HG03558 (cell line): ENCODE measurements around the gene SPN.
"Not testable (repeated sequence)": the region's sequence is repeated elsewhere in the genome, so short reads cannot be mapped to it uniquely, and the experiment has no call there.

Experiments
- ATAC-seq: cut with Tn5 transposase; IDR thresholded peaks from one replicate; pipeline ENCODE4 v1.9.1; 2021; ENCODE audit warnings: moderate number of reproducible peaks; ENCODE audit not compliant: unreplicated experiment; ENCODE audit errors: extremely low read depth

The SPN gene

DNA sequence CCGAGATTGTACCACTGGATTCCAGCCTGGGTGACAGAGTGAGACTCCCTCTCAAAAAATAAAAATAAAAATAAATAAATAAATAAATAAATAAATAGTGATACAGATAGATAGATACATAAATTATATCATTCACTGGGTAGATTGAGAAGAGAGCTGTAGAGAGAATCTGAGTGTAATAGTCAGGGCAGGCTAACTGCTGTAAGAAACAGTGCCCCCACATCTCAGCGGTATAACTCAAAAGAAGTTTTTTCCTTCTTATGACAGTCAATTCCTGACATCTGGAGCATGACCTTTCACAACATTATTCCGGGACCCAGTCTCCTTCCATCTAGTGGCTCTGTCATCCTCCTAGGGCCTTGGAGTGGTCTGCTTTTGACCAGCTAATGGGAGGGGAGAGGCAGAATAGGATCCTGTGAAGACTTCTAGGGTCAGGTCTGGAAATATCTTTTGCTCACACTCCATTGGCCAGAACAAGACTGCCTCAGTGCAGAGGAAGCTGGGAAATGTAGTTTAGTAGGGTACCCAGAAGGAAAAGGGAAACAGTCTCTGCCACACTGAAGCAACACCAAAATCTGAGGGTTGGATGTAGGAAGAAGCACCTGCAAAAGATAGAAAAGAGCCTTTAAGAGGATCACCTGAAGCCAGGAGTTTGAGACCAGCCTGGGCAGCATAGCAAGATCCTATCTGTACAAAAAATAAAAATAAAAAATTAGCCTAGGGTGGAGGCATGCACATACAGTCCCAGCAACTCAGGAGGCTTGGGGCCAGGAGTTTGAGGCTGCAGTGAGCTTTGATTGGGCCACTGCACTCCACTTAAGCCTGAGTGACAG is 13.0 kb downstream of the SPN start:
- ATAC-seq, result no peak

DNA sequence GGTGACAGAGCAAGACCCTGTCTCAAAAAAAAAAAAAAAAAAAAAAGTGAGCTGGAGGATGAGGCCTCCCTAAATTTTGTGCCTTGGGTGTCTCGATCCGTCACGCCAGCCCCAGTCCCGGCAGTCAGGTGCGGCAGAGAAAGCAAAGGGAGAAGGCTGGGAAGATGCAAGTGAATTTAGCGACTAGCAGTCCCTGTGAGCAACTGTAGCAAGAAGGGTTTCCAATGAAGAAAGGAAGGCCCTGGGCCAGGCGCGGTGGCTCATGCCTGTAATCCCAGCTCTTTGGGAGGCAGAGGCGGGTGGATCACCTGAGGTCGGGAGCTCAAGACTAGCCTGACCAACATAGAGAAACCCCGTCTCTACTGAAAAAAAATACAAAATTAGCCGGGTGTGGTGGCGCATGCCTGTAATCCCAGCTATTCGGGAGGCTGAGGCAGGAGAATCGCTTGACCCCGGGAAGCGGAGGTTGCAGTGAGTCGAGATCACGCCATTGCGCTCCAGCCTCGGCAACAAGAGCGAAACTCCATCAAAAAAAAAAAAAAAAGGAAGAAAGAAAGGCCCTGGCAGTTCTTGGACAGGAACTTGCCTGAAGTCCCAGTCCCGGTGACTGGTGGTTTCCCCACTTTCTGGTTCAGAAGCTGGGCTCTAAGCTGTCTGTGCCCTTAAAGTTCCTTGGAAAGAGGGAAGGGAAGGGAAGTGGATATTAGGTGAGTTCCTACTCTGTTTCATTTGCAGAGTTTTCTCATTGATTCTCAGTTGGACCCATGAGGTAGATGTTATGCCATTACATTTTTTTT is 14.1 kb downstream of the SPN start:
- no peak for ATAC-seq

DNA sequence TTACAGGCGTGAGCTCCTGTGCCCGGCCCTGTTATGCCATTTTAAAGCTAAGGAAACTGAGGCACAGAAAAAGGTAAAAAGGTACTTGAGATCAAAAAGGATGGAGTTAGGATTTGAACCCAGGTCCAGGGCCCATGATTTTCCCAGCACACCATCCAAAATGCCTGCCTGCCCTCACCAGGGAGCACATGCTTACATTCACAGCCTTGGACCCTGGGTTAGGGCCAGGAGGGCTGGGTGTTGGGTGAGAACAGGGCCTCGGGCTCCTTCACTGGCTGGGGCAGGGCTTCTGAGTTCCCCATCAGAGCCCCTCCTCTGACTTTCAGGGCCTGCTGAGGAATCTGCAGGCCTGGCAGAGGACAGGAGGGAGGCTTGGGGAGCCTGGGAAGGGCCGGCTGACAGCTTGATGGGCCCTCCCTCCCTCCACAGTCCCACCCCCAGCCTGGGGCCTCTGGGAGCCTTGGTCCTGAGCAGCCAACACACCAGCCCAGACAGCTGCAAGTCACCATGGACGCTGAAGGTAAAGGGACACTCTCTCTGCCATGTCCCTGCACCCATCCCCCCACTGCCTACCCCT is 15.7 kb downstream of the SPN start, which contains the start of gene QPRT:
TSS of gene QPRT (plus strand) at position 490 of the 577 bp plus-strand sequence. CDS start at position 508, 18 bp downstream.
- ATAC-seq, result no peak

DNA sequence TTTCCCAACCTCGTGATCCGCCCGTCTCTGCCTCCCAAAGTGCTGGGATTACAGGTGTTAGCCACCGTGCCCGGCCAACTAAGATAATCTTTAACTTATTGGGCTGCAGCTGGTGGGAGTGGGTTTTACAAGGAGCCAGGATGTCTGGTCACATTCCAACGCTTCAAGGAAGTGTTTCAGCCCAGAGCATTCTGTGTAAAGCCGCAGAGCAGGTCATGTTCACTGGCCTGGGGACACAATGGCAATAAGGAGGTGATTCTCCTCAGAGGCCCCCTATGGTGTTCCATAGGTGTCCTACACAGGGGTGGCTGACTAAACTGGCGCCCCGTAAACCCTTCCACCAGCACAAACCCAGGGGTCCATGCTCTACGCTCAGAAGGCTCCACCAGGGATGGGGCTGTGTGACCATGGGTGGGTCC is 17.1 kb downstream of the SPN start:
- ATAC-seq, result no peak

DNA sequence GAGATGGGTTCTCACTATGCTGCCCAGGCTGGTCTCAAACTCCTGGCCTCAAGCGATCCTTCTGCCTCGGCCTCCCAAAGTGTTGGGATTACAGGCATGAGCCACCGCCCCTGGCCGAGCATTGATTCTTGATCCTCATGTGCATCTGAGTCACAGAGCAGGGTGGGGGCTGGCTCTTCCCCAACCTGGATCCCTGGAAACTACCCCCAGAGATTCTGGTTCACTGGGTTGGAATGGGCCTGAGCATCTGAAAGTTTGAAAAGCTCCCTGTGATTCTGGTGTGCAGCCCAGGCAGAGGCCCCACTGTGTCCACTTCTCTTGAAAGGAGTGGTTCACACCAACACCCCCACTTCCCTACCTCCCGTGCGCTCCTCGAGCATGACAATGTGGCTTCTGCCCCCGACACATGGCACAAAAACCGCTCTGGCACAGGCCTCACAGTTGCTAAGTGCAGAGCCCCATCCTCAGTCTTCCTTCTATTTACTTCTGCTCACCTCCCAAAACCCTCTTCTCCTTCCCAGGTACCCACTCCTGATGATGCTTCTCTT is 20.6 kb downstream of the SPN start:
- no peak for ATAC-seq

DNA sequence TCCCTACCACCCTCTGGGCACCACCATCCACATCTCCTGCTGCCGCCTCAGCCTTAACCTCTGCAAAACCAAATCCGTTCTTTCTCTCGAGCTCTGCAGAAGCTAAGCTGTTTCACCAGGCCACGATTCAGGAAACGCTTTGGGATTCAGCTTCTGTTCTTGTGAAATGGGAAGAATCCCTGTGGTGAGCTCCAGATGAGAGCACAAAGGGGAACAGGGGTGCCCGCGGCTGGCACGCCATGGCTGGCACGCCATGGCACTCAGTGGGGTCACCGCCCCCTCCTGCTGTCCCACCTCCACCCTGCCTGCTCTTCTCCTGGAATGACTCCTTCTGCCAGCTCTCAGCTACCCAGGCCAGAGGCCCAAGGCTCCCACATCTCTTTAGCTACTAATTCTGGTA is 21.6 kb downstream of the SPN start:
- ATAC-seq, result no peak

DNA sequence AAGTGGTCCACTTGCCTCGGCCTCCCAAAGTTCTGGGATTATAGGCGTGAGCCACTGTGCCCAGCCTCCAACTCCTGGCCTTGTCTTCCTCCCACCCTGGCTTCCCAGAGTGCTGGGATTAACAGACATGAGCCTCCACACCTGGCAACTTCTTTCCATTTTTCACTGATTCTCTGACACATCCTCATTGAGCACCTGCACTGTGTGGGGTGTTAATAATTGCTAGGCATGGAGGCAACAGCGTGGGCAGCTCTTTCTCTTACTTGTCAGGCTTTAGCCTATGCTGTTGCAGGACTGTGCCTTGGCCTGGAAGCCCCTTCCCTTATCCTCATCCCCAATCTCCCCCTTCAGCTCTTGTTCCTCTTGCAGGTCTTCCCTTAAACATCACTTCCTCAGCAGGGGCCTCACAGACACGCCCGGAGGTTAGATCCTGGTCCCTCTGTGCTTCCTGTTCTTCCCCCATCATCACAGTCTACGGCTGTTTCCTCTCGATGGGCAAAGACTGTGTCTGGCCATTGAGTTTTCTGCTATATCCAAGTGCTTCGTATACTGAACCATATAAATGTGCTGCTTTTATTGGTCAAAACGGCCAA is 23.8 kb downstream of the SPN start:
- no peak for ATAC-seq

DNA sequence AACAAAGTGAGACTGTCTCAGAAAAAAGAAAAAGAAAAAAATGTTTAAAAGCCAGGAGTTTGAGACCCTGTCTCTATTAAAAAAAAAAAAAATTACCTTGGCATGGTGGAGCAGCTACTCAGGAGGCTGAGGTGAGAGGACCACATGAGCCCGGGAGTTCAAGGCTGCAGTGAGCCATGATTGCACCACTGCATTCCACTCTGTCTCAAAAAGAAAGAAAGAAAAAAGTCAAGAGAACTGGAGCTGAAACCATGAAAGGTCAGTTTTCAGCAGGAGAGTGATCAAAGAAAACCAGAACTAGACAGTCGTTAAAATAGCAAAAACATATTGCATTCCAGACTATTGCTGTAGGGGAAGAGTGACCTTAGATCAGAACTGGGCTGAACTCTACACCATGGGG is 24.7 kb downstream of the SPN start:
- ATAC-seq, result no peak

DNA sequence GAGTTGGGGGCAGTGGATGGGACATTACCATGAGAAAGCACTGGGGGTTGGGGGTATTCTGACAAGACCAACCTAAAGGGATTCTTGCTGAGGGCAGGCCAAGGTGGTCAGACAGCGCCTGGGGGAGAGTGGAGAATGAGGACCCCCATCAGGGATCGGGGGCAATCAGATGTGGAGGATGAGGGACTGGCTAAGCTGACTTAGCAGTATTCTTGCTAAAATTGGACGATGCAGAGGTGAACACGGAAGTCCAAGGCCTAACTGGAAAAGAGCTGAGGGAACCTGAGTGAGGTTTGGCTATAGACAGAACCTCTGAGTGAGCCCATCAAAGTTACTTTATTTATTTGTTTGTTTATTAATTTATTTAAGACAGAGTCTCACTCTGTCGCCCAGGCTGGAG is 25.1 kb downstream of the SPN start:
- no peak for ATAC-seq

DNA sequence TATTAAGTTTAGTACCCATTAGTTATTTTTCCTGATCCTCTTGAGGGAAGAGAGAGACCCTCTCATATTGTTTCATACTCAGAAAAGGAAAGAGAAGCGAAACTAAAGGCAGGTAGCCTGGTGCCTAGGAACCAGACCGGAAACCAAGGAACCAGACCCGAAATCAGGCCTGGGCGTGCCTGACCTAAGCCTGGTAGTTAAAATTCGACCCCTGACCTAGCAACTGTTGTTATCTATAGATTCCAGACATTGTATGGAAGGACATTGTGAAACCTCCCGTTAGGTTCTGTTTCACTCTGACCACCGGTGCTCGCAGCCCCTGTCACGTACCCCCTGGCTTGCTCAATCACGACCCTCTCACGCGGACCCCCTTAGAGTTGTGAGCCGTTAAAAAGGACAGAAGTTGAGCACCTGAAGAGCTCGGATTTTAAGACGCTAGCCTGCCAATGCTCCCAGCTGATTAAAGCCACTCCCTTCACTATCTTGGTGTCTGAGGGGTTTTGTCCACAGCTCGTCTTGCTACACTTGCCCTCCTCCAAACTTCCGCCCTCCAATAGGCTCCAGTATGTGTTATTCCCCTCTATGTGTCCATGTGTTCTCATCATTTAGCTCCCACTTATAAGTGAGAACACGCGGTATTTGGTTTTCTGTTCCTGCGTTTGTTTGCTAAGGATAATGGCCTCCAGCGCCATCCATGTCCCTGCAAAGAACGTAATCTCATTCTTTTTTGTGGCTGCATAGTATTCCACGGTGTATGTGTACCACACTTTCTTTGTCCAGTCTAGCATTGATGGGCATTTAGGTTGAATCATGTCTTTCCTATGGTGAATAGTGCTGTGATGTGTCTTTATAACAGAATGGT is 26.7 kb downstream of the SPN start:
- ATAC-seq, result not testable (repeated sequence)

DNA sequence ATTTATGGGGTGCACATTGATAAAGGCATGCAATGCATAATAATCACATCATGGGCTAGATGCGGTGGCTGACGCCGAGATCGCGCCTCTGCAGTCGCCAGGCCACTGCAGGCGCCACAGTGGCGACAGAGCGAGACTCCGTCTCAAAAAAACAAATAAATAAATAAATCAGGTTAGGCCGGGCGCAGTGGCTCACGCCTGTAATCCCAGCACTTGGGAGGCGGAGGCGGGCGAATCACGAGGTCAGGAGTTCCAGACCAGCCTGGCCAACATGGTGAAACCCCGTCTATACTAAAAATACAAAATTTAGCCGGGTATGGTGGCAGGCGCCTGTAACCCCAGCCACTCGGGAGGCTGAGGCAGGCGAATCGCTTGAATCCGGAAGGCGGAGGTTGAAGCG is 29.6 kb downstream of the SPN start:
- not testable (repeated sequence) for ATAC-seq

DNA sequence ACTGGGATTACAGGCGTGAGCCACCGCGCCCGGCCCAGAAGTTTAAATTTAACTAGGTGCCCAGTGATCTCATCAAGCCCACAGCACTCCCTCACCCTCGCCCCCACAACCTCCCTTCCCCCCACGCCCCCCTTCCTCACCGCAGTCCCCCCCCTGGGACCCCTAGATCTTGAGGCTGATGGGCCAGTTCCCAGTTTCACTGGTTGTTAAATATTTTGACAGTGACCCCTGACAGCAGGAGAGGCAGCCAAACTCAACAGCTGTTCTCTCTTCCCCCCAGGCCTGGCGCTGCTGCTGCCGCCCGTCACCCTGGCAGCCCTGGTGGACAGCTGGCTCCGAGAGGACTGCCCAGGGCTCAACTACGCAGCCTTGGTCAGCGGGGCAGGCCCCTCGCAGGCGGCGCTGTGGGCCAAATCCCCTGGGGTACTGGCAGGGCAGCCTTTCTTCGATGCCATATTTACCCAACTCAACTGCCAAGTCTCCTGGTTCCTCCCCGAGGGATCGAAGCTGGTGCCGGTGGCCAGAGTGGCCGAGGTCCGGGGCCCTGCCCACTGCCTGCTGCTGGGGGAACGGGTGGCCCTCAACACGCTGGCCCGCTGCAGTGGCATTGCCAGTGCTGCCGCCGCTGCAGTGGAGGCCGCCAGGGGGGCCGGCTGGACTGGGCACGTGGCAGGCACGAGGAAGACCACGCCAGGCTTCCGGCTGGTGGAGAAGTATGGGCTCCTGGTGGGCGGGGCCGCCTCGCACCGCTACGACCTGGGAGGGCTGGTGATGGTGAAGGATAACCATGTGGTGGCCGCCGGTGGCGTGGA is 31.5 kb downstream of the SPN start:
- ATAC-seq, result no peak

DNA sequence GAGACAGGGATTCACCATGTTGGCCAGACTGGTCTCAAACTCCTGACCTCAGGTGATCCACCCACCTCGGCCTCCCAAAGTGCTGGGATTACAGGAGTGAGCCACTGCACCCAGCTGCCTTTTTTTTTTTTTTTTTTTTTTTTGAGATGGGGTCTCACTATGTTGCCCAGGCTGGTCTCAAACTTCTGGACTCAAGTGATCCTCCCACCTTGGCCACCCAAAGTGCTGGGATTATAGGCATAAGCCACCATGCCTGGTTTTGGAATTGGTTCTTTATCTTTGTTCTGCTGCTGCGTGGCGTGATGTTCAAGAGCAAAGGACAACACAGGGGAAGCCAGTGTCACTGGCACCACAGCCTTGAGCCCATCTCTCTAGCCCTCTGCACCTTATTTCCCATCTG is 32.6 kb downstream of the SPN start:
- not testable (repeated sequence) for ATAC-seq

DNA sequence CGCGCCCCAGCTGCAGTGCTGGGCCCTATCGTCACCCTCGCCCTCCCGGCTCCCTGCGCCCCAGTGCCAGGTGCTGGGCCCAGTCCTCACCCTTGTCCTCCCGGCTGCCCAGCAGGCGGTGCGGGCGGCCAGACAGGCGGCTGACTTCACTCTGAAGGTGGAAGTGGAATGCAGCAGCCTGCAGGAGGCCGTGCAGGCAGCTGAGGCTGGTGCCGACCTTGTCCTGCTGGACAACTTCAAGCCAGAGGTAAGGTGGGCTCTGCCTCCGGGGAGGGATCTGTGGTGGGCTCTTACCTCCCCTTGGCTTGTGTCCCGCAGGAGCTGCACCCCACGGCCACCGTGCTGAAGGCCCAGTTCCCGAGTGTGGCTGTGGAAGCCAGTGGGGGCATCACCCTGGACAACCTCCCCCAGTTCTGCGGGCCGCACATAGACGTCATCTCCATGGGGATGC is 33.9 kb downstream of the SPN start:
- ATAC-seq, result no peak

DNA sequence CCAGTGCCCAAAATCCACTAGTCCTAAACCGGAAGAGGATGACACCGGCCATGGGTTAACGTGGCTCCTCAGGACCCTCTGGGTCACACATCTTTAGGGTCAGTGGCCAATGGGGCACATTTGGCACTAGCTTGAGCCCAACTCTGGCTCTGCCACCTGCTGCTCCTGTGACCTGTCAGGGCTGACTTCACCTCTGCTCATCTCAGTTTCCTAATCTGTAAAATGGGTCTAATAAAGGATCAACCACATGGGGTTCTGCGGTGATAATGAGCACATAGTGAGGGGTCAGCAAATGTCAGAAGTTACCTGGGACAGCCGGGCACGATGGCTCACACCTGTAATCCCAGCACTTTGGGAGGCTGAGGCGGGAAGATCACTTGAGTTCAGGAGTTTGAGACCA is 34.3 kb downstream of the SPN start:
- ATAC-seq, result no peak

DNA sequence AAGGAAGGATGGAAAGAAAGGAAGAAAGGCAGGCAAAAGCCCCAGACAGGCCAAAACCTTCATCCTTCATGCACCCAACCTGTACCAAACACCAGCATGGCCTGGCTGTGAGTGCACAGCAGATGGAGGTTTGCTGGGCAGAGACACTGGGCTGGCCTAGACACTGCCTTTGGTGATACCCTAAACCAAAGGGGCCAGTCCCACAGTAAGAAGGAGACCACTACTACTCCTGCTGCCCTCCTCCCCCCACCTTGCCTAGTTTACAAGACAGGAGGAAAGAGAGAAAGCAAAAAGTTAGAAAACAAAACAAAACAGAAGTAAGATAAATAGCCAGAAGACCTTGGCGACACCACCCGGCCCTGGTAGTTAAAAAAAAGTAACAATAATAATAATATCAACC is 35.0 kb downstream of the SPN start:
- no peak for ATAC-seq

DNA sequence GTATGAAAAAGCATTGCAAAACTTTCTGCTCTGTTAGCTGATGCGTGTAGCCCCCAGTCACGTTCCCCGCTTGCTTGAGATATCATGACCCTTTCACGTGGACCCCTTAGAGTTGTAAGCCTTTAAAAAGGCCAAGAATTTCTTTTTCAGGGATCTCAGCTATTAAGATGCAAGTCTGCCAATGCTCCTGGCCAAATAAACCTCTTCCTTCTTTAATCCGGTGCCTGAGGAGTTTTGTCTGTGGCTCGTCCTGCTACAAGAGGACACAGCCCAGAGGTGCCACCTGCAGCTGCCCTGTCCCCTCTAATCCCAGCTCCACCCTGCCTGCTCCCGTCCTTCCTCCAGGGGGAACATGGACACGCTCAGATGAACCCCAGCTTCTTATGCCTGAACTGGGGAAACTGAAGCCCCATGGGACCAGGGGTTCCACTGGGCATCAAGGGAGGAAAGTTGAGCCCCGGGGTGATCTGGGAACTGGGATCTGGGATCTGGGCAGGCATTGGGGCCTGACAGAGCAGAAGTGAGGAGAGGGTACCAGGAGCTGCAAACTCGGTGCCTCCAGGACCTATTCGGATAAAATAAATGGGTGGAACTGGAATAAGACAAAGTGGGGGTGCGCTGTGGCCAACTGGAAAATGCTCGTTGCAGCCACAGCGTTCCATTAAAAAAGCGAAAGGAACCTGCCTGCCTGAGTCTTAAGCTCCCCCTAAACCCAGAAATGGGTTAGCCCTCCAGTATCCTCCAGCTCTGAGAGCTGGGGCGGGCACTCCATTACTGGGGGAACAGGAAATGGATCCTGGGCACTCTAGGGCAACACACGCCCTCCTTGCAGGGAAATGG is 35.7 kb downstream of the SPN start:
- no peak for ATAC-seq
